Mesendoderm (in vitro differentiated cells): Measurements from ENCODE around the gene SPP2.

Experiments
- DNase-seq: peaks from one replicate; pipeline ENCODE4 v3.0.0; 2013
- H2AK5ac ChIP-seq: 2 replicates; pipeline ENCODE4 v1.6.1; 2013; ENCODE audit warnings: low read length, inconsistent platforms
- H2BK120ac ChIP-seq: 2 replicates; pipeline ENCODE4 v1.6.1; 2013; ENCODE audit warnings: low read depth, mild to moderate bottlenecking, low read length, moderate library complexity, mixed read lengths
- H2BK15ac ChIP-seq: replicated peaks from 2 replicates; pipeline ENCODE4 v1.6.1; 2013; ENCODE audit warnings: low read depth, mild to moderate bottlenecking, moderate library complexity
- H2BK5ac ChIP-seq: 2 replicates; pipeline ENCODE4 v1.6.1; 2013; ENCODE audit warnings: low read length, inconsistent platforms
- H3K18ac ChIP-seq: 2 replicates; pipeline ENCODE4 v1.6.1; 2013; ENCODE audit warnings: mild to moderate bottlenecking, low read length, mixed read lengths
- H3K23ac ChIP-seq: one replicate; pipeline ENCODE4 v1.6.1; 2013; ENCODE audit warnings: low read length
- H3K27ac ChIP-seq: 2 replicates; pipeline ENCODE4 v1.5.1; 2013; ENCODE audit warnings: low read depth, mild to moderate bottlenecking, inconsistent platforms, low read length, moderate library complexity
- H3K27me3 ChIP-seq: 2 replicates; pipeline ENCODE4 v1.6.1; 2013; ENCODE audit warnings: low read length, control low read depth, mild to moderate bottlenecking, inconsistent platforms; ENCODE audit not compliant: insufficient read depth, poor library complexity
- H3K36me3 ChIP-seq: 2 replicates; pipeline ENCODE4 v1.6.1; 2013; ENCODE audit warnings: low read length, inconsistent platforms; ENCODE audit not compliant: control insufficient read depth, insufficient read depth
- H3K4ac ChIP-seq: one replicate; pipeline ENCODE4 v1.6.1; 2013; ENCODE audit warnings: low read depth, mild to moderate bottlenecking, low read length, moderate library complexity
- H3K4me1 ChIP-seq: 2 replicates; pipeline ENCODE4 v1.6.1; 2013; ENCODE audit warnings: low read depth, low read length, inconsistent platforms; ENCODE audit not compliant: control insufficient read depth
- H3K4me2 ChIP-seq: 2 replicates; pipeline ENCODE4 v1.6.1; 2013; ENCODE audit warnings: low read length
- H3K4me3 ChIP-seq: 2 replicates; pipeline ENCODE4 v1.5.1; 2013; ENCODE audit warnings: mild to moderate bottlenecking, low read length
- H3K56ac ChIP-seq: one replicate; pipeline ENCODE4 v1.6.1; 2013; ENCODE audit warnings: low read length
- H3K79me1 ChIP-seq: 2 replicates; pipeline ENCODE4 v1.6.1; 2013; ENCODE audit warnings: low read length, inconsistent platforms
- H3K79me2 ChIP-seq: 2 replicates; pipeline ENCODE4 v1.6.1; 2013; ENCODE audit warnings: mild to moderate bottlenecking, low read length; ENCODE audit not compliant: control insufficient read depth, insufficient read depth
- H3K9ac ChIP-seq: 2 replicates; pipeline ENCODE4 v1.6.1; 2013; ENCODE audit warnings: low read length, inconsistent platforms
- H4K5ac ChIP-seq: one replicate; pipeline ENCODE4 v1.6.1; 2013; ENCODE audit warnings: low read length
- H4K8ac ChIP-seq: one replicate; pipeline ENCODE4 v1.6.1; 2013; ENCODE audit warnings: low read depth, mild to moderate bottlenecking, control low read depth, low read length, moderate library complexity
- WGBS: extraction: QIAGEN DNeasy Blood & Tissue Kit; methylation state at CpG from one replicate; pipeline ENCODE4 v1.1.7; 2013; ENCODE audit warnings: low lambda C conversion rate, missing lambda C conversion rate; ENCODE audit not compliant: insufficient coverage; ENCODE audit errors: extremely low coverage; 5-methylcytosine and 5-hydroxymethylcytosine counted together

Gene SPP2

DNA sequence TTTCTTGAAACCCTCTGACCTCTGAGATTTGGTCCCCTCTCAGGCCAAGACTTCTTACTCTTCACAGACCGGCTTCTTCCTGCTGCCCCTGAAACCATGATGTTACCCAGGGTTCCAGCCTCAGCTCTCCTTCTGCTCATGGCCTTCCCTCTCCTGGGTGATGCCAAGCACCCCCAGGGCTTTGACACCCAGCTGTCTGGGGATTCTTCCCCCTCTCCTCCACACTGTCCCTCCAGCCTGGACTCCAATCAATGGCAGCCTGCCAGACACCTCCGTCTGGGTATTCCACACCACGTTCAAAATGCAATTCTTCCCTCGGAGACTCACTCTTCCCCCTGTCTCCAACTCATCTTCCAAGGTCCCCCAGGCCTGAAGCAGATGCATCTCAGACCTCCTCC is 25.0 kb downstream of the SPP2 start:
- Histone ChIP-seq H3K27ac (no peak overlapping the region), H3K9ac (no peak overlapping the region)

GRCh38 chr2:234075947-234076346 is 25.4 kb downstream of the SPP2 start:
- Histone ChIP-seq H2AK5ac (no peak overlapping the region), H3K4ac (no peak overlapping the region), H3K56ac (no peak overlapping the region), H3K36me3 (no peaks in the 10 kb centered on the region), H3K9ac (no peak overlapping the region), H3K18ac (no peak overlapping the region), H3K79me2 (no peaks in the 10 kb centered on the region), H3K79me1 (no peaks in the 10 kb centered on the region), H2BK120ac (no peak overlapping the region), H3K27ac (no peak overlapping the region), H3K4me1 (no peaks in the 10 kb centered on the region), H4K5ac (no peak overlapping the region), H3K4me3 (no peak overlapping the region), H2BK15ac (no peak overlapping the region), H3K23ac (no peak overlapping the region), H3K27me3 (no peaks in the 10 kb centered on the region), H4K8ac (no peak overlapping the region), H3K4me2 (no peak overlapping the region), H2BK5ac (no peak overlapping the region)
- WGBS, result no CpG with 5 or more reads among the region's 8 CpGs
- DNase-seq, result no peak

More for the DNA sequence above, 25.0 kb downstream of the SPP2 start:
- WGBS, result no CpG with 5 or more reads among the region's 4 CpGs
- Histone ChIP-seq H4K5ac (no peak overlapping the region), H3K4me3 (no peak overlapping the region), H3K23ac (no peak overlapping the region), H3K36me3 (no peaks in the 10 kb centered on the region), H4K8ac (no peak overlapping the region), H3K4ac (no peak overlapping the region), H3K27me3 (no peaks in the 10 kb centered on the region), H3K4me1 (no peaks in the 10 kb centered on the region), H3K18ac (no peak overlapping the region), H2BK15ac (no peak overlapping the region), H3K79me1 (no peaks in the 10 kb centered on the region), H2BK5ac (no peak overlapping the region), H3K4me2 (no peak overlapping the region), H3K56ac (no peak overlapping the region), H2AK5ac (no peak overlapping the region), H2BK120ac (no peak overlapping the region), H3K79me2 (no peaks in the 10 kb centered on the region)
- DNase-seq, result no peak

GRCh38 chr2:234076451-234076850 is 25.9 kb downstream of the SPP2 start:
- Histone ChIP-seq H3K23ac (no peak overlapping the region), H3K36me3 (no peaks in the 10 kb centered on the region), H2BK120ac (no peak overlapping the region), H3K27ac (no peak overlapping the region), H3K27me3 (no peaks in the 10 kb centered on the region), H2AK5ac (no peak overlapping the region), H3K18ac (no peak overlapping the region), H4K8ac (no peak overlapping the region), H3K9ac (no peak overlapping the region), H4K5ac (no peak overlapping the region), H3K4ac (no peak overlapping the region), H3K4me1 (no peaks in the 10 kb centered on the region), H3K79me2 (no peaks in the 10 kb centered on the region), H3K56ac (no peak overlapping the region), H2BK5ac (no peak overlapping the region), H2BK15ac (no peak overlapping the region), H3K79me1 (no peaks in the 10 kb centered on the region), H3K4me3 (no peak overlapping the region), H3K4me2 (no peak overlapping the region)
- no CpG with 5 or more reads among the region's 3 CpGs for WGBS
- no peak for DNase-seq

DNA sequence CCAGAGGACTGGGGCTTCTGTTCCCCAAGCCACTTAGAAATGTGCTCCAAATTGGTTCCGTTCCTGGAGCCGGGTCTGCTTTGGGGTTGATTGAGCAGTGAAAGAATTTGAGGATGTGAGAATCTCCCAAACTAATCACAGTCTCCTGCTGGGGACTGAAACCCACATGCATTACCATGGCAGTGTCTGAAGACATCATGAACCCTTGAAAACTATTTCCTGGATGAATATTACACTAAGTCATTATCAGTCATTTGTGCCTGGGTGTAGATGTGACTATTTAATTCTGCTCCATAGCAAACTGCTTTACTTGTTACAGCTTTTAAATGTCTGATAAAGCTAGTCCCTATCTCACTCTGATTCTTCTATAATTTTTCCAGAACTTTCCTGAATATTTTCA is 27.6 kb downstream of the SPP2 start:
- H2BK120ac ChIP-seq, result no peak overlapping the region
- WGBS, result no CpG with 5 or more reads among the region's 2 CpGs
- H3K4me2 ChIP-seq, result no peak overlapping the region
- no peaks in the 10 kb centered on the region for H3K79me2 ChIP-seq
- H2BK15ac ChIP-seq, result no peak overlapping the region
- no peak overlapping the region for H3K4ac ChIP-seq
- H3K4me3 ChIP-seq, result no peak overlapping the region
- H3K36me3 ChIP-seq, result no peaks in the 10 kb centered on the region
- H3K27ac ChIP-seq, result no peak overlapping the region
- DNase-seq, result no peak
- H3K23ac ChIP-seq, result no peak overlapping the region
- H3K27me3 ChIP-seq, result no peaks in the 10 kb centered on the region
- no peaks in the 10 kb centered on the region for H3K79me1 ChIP-seq
- no peak overlapping the region for H2BK5ac ChIP-seq
- no peaks in the 10 kb centered on the region for H3K4me1 ChIP-seq
- no peak overlapping the region for H4K8ac ChIP-seq
- H4K5ac ChIP-seq, result no peak overlapping the region
- peak overlapping the region; percentile 51 for H3K18ac ChIP-seq
- H3K9ac ChIP-seq, result no peak overlapping the region
- H2AK5ac ChIP-seq, result no peak overlapping the region
- no peak overlapping the region for H3K56ac ChIP-seq

DNA sequence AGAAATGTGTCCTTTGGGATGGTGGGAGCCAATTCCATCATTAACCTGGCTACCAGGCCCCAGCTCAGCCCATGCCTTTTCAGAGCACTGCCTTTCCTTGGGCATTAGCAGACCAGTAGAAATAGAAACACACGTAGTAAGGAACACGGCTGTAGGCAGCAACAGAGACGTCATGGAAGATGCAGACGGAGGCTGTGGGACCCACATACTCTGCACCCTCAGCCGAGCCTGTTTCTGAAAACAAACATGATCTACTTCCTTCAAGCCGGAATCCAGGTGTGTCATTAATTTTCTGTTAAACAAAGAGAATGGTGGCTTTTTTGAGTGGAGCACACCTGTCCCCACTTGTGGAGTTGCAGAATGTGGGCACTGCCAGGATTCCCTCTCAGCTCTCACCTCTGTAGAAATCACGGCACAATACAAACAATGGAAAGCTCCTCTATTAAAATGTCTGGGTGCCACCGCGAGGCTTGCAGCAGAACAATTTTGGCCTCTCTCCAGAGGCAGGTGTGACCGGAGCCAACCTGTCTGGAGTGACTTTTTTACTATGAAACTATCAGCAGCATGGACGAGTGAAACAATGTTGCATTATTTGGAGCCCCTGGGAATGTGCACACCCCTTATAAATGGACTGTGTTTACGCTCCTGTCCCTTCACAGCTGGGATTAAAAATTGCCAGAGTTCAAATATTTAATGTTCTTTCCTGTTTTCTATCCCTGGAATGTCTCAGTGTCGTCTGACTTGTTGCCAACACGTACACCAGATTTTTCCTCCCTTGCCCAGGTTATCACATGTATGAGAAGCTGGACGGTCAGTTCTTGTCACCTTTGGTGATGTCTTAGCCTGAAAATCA is 31.7 kb downstream of the SPP2 start:
- Histone ChIP-seq H3K36me3 (no peaks in the 10 kb centered on the region), H4K5ac (no peak overlapping the region), H3K9ac (no peak overlapping the region), H3K56ac (no peak overlapping the region), H3K4me3 (no peak overlapping the region), H2AK5ac (no peak overlapping the region), H3K18ac (no peak overlapping the region), H3K4me1 (no peaks in the 10 kb centered on the region), H3K79me1 (no peaks in the 10 kb centered on the region), H3K23ac (no peak overlapping the region), H3K27me3 (no peaks in the 10 kb centered on the region), H4K8ac (no peak overlapping the region), H3K79me2 (no peaks in the 10 kb centered on the region), H3K4ac (no peak overlapping the region), H2BK120ac (no peak overlapping the region), H3K27ac (no peak overlapping the region), H2BK5ac (no peak overlapping the region), H2BK15ac (no peak overlapping the region), H3K4me2 (no peak overlapping the region)
- WGBS, result no CpG with 5 or more reads among the region's 15 CpGs
- no peak for DNase-seq
